NCI-H1105 treated with DMSO at 0.1 percent for 48 hours (cell line): ENCODE measurements around the gene EID2B.

ENCODE experiments used
- DNase-seq: peaks from one replicate; lab custom pipeline; 2025; lab: John Stamatoyannopoulos, UW

EID2B gene

DNA sequence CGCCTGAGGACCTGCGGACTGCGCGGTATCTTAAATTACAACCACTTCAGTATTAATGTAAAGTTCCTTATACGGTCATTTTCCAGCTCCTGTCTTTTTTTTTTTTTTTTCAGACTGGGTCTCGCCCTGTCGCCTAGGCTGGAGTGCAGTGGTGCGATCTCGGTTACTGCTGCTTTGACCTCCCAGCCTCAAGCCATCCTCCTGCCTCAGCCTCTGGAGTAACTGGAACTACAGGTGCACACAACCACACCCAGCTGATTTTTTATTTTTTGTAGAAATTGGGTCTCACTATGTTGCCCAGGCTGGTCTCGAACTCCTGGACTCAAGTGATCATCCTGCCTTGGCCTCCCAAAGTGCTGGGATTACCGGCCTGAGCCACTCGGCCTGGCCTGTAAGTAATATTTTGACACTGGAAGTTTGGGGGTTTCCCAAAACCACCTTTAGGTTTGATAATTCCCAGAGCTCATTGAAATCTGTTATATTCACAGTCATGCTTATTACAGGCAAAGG, 406 bp upstream of the EID2B start:
- DNase-seq, result no peak

- DNase-seq, result no peak
Measured at GRCh38 chr19:39531834-39532232, 819 bp downstream of the EID2B start.

DNA sequence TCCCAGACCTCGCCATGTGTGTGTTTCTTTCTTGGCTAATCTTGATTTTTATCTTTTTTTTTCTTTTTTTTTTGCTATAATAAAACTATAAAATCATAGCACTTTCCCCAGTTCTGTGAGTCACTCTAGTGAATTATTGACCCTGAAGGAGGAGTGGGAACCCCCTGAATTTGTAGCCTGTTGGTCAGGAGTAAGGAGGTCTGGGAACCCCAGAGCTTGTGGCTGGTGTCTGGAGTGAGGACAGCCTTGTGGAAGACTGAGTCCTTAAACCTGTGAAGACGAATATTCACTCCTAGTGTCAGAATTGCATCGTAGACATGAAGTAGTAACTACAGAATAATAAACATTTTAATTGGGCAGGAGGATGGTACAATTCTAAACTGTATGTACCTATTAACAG, 7.4 kb downstream of the EID2B start:
- DNase-seq, result no peak

GRCh38 chr19:39524495-39524894, 8.2 kb downstream of the EID2B start:
- DNase-seq, result no peak

GRCh38 chr19:39520541-39521484, 11.8 kb downstream of the EID2B start:
- DNase-seq, result no peak

DNA sequence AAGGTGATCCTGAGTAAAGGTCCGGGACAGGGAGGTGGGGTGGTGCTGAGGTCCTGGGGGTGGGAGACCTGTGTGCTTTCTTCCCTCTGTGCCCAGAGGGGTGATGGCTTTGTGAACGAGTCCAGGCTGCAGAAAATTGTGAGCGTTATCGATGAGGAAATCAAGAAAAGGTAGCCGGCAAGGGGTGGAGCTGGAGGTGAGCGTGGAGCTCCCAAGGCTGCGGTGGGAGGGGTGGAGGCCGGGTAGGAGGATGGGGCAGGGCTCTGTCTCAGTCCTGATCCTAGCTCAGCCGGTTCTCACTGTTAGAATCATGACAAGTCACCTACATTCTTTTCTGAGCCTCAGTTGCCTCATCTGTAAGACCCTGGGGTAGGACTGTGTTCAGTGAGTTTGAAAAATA, 13.7 kb downstream of the EID2B start:
- DNase-seq, result no peak

- DNase-seq, result no peak
Measured at GRCh38 chr19:39518458-39518857, 14.2 kb downstream of the EID2B start.

DNA sequence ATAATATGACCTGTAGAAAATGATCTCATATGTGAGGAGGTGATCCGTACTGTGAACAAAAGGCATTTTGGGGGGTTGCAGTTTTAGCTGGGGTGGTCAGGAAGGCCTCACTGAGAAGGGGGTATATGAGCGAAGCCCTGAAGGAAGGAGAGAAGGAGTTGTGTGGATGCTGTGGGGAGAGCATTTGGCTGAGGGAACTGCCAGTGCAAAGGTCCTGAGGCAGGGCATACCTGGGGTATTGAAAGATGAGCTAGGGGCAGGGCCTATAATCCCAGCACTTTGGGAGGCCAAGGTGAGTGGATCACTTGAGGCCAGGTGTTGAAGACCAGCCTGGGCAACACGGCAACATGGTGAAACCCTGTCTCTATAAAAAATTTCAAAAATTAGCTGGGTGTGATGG, 15.2 kb downstream of the EID2B start:
- no peak for DNase-seq

GRCh38 chr19:39516270-39516669, 16.4 kb downstream of the EID2B start:
- DNase-seq, result no peak

- DNase-seq, result no peak
Measured at GRCh38 chr19:39515551-39516191, 17.0 kb downstream of the EID2B start.

DNA sequence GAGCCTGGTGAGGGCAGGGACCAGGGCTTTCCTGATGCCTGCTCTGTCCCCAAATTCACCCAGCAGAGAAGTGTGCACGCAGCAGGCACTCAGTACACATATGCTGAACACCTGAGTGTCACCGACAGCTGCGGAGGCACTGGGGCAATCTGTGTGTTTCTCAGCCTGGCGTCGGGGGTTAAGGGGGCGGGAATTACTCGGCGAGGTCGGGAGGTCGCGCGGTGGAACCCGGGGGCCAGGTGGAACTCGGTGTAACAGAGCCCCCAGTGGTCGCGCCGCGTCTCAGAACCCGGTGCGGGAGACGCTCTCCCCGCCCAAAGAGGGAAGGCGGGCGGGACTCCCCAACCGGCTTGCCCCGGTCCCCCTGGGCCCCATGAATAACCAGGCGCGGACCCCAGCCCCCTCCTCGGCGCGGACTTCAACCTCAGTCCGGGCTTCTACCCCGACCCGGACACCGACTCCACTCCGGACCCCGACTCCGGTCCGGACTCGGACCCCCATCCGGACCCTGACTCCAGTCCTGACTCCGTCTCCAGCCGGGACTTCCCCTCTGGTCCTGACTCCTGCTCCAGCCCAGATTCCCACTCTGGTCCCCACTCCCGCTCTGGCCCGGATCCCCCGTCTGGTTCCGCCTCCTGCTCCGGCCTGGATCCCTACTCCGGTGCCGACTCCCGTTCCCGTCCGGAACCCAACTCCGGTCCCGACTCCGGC, 17.7 kb downstream of the EID2B start, which contains the start of gene SELENOV:
SELENOV (plus strand) TSS at position 300 of the 711 bp plus-strand sequence; CDS start at position 374, 74 bp downstream.
- no peak for DNase-seq

- DNase-seq, result no peak
Measured at GRCh38 chr19:39512988-39513387, 19.7 kb downstream of the EID2B start.

GRCh38 chr19:39509233-39509632, 23.4 kb downstream of the EID2B start:
- no peak for DNase-seq

- no peak for DNase-seq
Measured at GRCh38 chr19:39508629-39509028, 24.0 kb downstream of the EID2B start.

DNA sequence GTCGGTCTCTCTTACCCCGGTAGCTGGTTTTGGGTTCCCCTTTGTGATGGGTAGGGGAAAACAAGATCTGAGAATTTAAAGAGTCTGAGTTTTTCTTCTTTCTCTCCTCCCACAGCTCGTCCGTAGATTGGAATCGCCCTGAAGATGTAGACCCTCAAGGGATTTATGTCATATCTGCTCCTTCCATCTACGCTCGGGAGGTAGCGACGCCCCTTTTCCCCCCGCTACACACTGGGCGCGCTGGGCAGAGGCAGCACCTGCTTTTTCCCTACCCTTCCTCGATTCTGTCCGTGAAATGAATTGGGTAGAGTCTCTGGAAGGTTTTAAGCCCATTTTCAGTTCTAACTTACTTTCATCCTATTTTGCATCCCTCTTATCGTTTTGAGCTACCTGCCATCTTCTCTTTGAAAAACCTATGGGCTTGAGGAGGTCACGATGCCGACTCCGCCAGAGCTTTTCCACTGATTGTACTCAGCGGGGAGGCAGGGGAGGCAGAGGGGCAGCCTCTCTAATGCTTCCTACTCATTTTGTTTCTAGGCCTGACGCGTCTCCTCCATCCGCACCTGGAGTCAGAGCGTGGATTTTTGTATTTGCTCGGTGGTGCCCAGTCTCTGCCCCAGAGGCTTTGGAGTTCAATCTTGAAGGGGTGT, 24.8 kb downstream of the EID2B start:
- DNase-seq, result peak; percentile 48

DNA sequence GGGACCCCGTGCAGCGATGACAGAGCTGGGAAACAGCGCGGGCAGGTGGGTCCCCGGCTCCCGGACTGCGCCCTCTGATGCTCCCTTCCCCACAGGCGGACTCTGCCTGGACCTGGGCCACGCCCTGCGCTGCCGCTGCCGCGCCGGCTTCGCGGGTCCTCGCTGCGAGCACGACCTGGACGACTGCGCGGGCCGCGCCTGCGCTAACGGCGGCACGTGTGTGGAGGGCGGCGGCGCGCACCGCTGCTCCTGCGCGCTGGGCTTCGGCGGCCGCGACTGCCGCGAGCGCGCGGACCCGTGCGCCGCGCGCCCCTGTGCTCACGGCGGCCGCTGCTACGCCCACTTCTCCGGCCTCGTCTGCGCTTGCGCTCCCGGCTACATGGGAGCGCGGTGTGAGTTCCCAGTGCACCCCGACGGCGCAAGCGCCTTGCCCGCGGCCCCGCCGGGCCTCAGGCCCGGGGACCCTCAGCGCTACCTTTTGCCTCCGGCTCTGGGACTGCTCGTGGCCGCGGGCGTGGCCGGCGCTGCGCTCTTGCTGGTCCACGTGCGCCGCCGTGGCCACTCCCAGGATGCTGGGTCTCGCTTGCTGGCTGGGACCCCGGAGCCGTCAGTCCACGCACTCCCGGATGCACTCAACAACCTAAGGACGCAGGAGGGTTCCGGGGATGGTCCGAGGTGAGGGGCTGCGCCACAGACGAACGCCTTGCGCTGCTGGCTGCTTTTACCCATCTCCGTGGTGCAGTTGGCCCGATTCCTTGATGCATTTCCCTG, 25.5 kb downstream of the EID2B start:
- peak; percentile 91 for DNase-seq

DNA sequence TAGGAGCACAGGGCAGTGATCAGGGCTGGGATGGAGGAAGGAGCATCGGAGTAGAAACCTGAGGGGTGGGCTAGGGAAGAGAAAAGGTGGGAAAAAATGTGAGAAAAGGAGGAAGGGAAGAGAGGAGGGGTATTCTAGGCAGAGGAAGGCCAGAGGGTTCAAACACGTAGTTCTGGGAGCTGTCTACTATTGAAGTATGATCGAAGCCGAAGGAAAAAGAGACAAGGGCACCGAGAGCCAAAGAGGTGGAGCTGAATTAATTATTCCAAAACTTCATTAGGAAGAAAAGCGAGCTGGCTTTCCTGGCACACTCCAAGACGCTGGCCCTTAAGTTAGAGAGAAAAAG, 26.1 kb downstream of the EID2B start:
- DNase-seq, result no peak

DNA sequence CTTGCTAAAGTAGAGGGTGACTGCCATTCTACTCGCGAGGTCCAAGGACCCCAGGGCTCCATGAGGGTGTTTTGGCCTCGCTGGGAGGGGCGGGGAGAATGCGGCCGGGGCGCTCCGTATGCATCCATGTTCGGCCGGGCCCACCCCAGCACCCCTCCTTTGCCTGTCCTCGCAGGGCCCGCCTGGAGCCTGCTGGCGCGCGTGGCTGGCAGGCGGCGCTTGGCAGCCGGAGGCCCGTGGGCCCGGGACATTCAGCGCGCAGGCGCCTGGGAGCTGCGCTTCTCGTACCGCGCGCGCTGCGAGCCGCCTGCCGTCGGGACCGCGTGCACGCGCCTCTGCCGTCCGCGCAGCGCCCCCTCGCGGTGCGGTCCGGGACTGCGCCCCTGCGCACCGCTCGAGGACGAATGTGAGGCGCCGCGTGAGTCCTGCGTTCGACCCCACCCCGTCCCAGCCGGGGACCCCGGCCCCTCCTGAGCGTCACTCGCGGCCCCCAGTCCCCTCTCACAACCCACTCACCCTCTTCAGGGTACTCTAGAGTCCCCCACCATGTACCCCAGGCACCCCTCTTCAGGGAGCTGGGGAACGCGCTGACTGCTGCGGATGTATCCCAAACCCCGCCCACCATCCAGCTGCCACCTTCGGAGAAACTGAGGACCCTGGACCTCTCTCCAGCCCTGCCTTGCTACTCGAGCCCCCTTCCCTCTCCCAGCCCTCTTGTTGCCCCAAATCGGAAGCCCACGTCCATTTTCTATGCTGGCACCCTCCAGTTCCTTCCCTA, 29.8 kb downstream of the EID2B start:
- no peak for DNase-seq

GRCh38 chr19:39501340-39501739, 31.3 kb downstream of the EID2B start:
- DNase-seq, result no peak

- no peak for DNase-seq
Measured at GRCh38 chr19:39500543-39500942, 32.1 kb downstream of the EID2B start.
